Measurements from ENCODE around the gene ELL3. TPM values are rescaled to one million over a fixed set of nuclear protein-coding genes. Genes with fewer than 3 reads are reported as not detected.
A peak's percentile ranks its signal among the peaks of the same experiment; 100 is the strongest.

Gene ELL3
- total RNA-seq, 4 donors from 2014 or later: 11.4 to 29.3 (median 13.0) TPM

GRCh38 chr15:43777267-43777914 is 625 bp upstream of the ELL3 start:
- Histone ChIP-seq H3K36me3 (peaks cover 0 to 19% (median 0%) of the 10 kb centered on the region in 3 donors), H3K4me3 (peak overlapping the region; percentile 51 to 73 (median 62)), H3K4me1 (peaks cover 0 to 23% (median 10%) of the 10 kb centered on the region in 4 donors), H3K9me3 (no peaks in the 10 kb centered on the region), H3K27me3 (no peaks in the 10 kb centered on the region), H3K27ac (peak overlapping the region; percentile 75 to 96 (median 92))
- WGBS, 2 donors: 2 to 4% methylated on average over 31 of the region's 31 CpGs
- DNase-seq (ENCODE audit: low spot score in 2 of 2): peak; percentile 70 to 78
- TF ChIP-seq POLR2A (IDR thresholded peaks at IDR 0.05) (peak in 1 of 2 donors; percentile 9), CTCF (IDR thresholded peaks at IDR 0.05) (peak; percentile 74 to 93 (median 89)), EP300 (IDR thresholded peaks at IDR 0.05) (peak; percentile 26 to 66)

- DNase-seq (ENCODE audit: low spot score in 2 of 2): no peak
- no peaks in the 10 kb centered on the region for H3K27me3 ChIP-seq
- peaks cover 0 to 23% (median 10%) of the 10 kb centered on the region in 4 donors for H3K4me1 ChIP-seq
- no peak for TF ChIP-seq POLR2A (IDR thresholded peaks at IDR 0.05)
- TF ChIP-seq EP300 (IDR thresholded peaks at IDR 0.05): no peak
- no peak for TF ChIP-seq CTCF (IDR thresholded peaks at IDR 0.05)
- no peaks in the 10 kb centered on the region for H3K9me3 ChIP-seq
- peak overlapping the region; percentile 51 to 73 (median 62) for H3K4me3 ChIP-seq
- WGBS, 2 donors: 30 to 49% methylated on average over 6 to 30 of the region's 35 CpGs
- H3K36me3 ChIP-seq: peaks cover 0 to 30% (median 8%) of the 10 kb centered on the region in 3 donors
- peak overlapping the region; percentile 75 to 96 (median 92) for H3K27ac ChIP-seq
These were observed 557 bp downstream of the ELL3 start for GRCh38 chr15:43776101-43776717.

- Histone ChIP-seq H3K27ac (peak overlapping the region in 3 of 4 donors; percentile 91 to 96 (median 94)), H3K36me3 (peaks cover 0 to 37% (median 14%) of the 10 kb centered on the region in 3 donors), H3K27me3 (no peaks in the 10 kb centered on the region), H3K4me1 (peaks cover 0 to 23% (median 10%) of the 10 kb centered on the region in 4 donors), H3K4me3 (peak overlapping the region in 1 of 4 donors; percentile 73), H3K9me3 (no peaks in the 10 kb centered on the region)
- TF ChIP-seq POLR2A (IDR thresholded peaks at IDR 0.05): no peak
- TF ChIP-seq EP300 (IDR thresholded peaks at IDR 0.05): no peak
- TF ChIP-seq CTCF (IDR thresholded peaks at IDR 0.05): no peak
- WGBS, 2 donors: 85 to 100% methylated on average over 1 of the region's 1 CpG
- no peak for DNase-seq (ENCODE audit: low spot score in 2 of 2)
These were observed 1.3 kb downstream of the ELL3 start for GRCh38 chr15:43775411-43775965.

GRCh38 chr15:43774062-43774461 is 2.7 kb downstream of the ELL3 start:
- Histone ChIP-seq H3K36me3 (peaks cover 0 to 46% (median 16%) of the 10 kb centered on the region in 3 donors), H3K27ac (no peak overlapping the region), H3K4me3 (no peak overlapping the region), H3K9me3 (no peaks in the 10 kb centered on the region), H3K27me3 (no peaks in the 10 kb centered on the region), H3K4me1 (peaks cover 0 to 23% (median 10%) of the 10 kb centered on the region in 4 donors)
- 57 to 70% methylated on average over 4 of the region's 4 CpGs for WGBS, 2 donors
- DNase-seq (ENCODE audit: low spot score in 2 of 2): no peak
- TF ChIP-seq EP300 (IDR thresholded peaks at IDR 0.05) (no peak), POLR2A (IDR thresholded peaks at IDR 0.05) (no peak), CTCF (IDR thresholded peaks at IDR 0.05) (no peak)

- Histone ChIP-seq H3K36me3 (peaks cover 0 to 59% (median 22%) of the 10 kb centered on the region in 3 donors), H3K27ac (peak overlapping the region in 2 of 4 donors; percentile 9 to 29), H3K4me3 (no peak overlapping the region), H3K4me1 (peaks cover 0 to 16% (median 5%) of the 10 kb centered on the region in 4 donors), H3K27me3 (no peaks in the 10 kb centered on the region), H3K9me3 (no peaks in the 10 kb centered on the region)
- TF ChIP-seq CTCF (IDR thresholded peaks at IDR 0.05): no peak
- TF ChIP-seq EP300 (IDR thresholded peaks at IDR 0.05): no peak
- TF ChIP-seq POLR2A (IDR thresholded peaks at IDR 0.05): no peak
- no peak for DNase-seq (ENCODE audit: low spot score in 2 of 2)
These were observed 4.1 kb downstream of the ELL3 start for GRCh38 chr15:43772624-43773023.

Data from tibial nerve (tissue), 4 donors.